ENCODE measurements around the gene ARRDC1.
"Not testable (repeated sequence)": the region's sequence is repeated elsewhere in the genome, so short reads cannot be mapped to it uniquely, and the experiment has no call there.

The ARRDC1 gene

GRCh38 chr9:137613738-137614523 lies 8.4 kb downstream of the ARRDC1 start:
- no peak for DNase-seq (ENCODE audit: low spot score)

GRCh38 chr9:137614631-137615386 lies 9.3 kb downstream of the ARRDC1 start:
- DNase-seq (ENCODE audit: low spot score) = no peak

- no peak for DNase-seq (ENCODE audit: low spot score)
Observed at GRCh38 chr9:137615387-137615871, 9.9 kb downstream of the ARRDC1 start.

GRCh38 chr9:137618105-137619067 lies 12.9 kb downstream of the ARRDC1 start, which contains the start of gene EHMT1:
Gene EHMT1, plus strand, starts transcription at chr9:137619005. Its CDS starts 24 bp downstream, at chr9:137619029.
- DNase-seq (ENCODE audit: low spot score) = peak; percentile 91

- DNase-seq (ENCODE audit: low spot score) = peak; percentile 62
Observed at GRCh38 chr9:137619240-137620047, 14.0 kb downstream of the ARRDC1 start.

GRCh38 chr9:137620048-137620405 lies 14.5 kb downstream of the ARRDC1 start:
- no peak for DNase-seq (ENCODE audit: low spot score)

- DNase-seq (ENCODE audit: low spot score) = no peak
Observed at GRCh38 chr9:137620581-137620980, 15.1 kb downstream of the ARRDC1 start.

GRCh38 chr9:137621131-137621757 lies 15.8 kb downstream of the ARRDC1 start:
- DNase-seq (ENCODE audit: low spot score) = peak; percentile 67

- not testable (repeated sequence) for DNase-seq (ENCODE audit: low spot score)
Observed at GRCh38 chr9:137622211-137622610, 16.7 kb downstream of the ARRDC1 start.

- DNase-seq (ENCODE audit: low spot score) = no peak
Observed at GRCh38 chr9:137626464-137626863, 21.0 kb downstream of the ARRDC1 start.

GRCh38 chr9:137627406-137627805 lies 21.9 kb downstream of the ARRDC1 start:
- not testable (repeated sequence) for DNase-seq (ENCODE audit: low spot score)

- DNase-seq (ENCODE audit: low spot score) = no peak
Observed at GRCh38 chr9:137630126-137630525, 24.6 kb downstream of the ARRDC1 start.

GRCh38 chr9:137630679-137631078 lies 25.2 kb downstream of the ARRDC1 start:
- DNase-seq (ENCODE audit: low spot score) = no peak

GRCh38 chr9:137631345-137632229 lies 26.1 kb downstream of the ARRDC1 start:
- no peak for DNase-seq (ENCODE audit: low spot score)

GRCh38 chr9:137632230-137633161 lies 27.0 kb downstream of the ARRDC1 start:
- no peak for DNase-seq (ENCODE audit: low spot score)

GRCh38 chr9:137634016-137634415 lies 28.5 kb downstream of the ARRDC1 start:
- DNase-seq (ENCODE audit: low spot score) = no peak

- DNase-seq (ENCODE audit: low spot score) = no peak
Observed at GRCh38 chr9:137638680-137639079, 33.2 kb downstream of the ARRDC1 start.

- peak; percentile 50 for DNase-seq (ENCODE audit: low spot score)
Observed at GRCh38 chr9:137639303-137640051, 34.0 kb downstream of the ARRDC1 start.
